Amniotic stem cell (primary cell): Measurements from ENCODE around the gene FOXN3.
A peak's percentile ranks its signal among the peaks of the same experiment; 100 is the strongest.

Experiments
- DNase-seq: peaks from one replicate; lab custom pipeline; 2025; lab: John Stamatoyannopoulos, UW

FOXN3 gene

GRCh38 chr14:89430391-89431236 is 13.6 kb upstream of the FOXN3 start:
- DNase-seq: no peak

GRCh38 chr14:89429199-89430181 is 12.5 kb upstream of the FOXN3 start:
- DNase-seq: no peak

- DNase-seq: no peak
Observed at GRCh38 chr14:89428546-89429198, 11.6 kb upstream of the FOXN3 start.

GRCh38 chr14:89428173-89428523 is 11.1 kb upstream of the FOXN3 start:
- DNase-seq: no peak

GRCh38 chr14:89427426-89428172 is 10.6 kb upstream of the FOXN3 start:
- DNase-seq: no peak

GRCh38 chr14:89425931-89426330 is 8.9 kb upstream of the FOXN3 start:
- DNase-seq: peak; percentile 63

GRCh38 chr14:89424241-89424640 is 7.2 kb upstream of the FOXN3 start:
- no peak for DNase-seq

GRCh38 chr14:89422952-89423345 is 5.9 kb upstream of the FOXN3 start:
- no peak for DNase-seq

GRCh38 chr14:89422181-89422951 is 5.3 kb upstream of the FOXN3 start:
- no peak for DNase-seq

- no peak for DNase-seq
Observed at GRCh38 chr14:89420502-89420901, 3.5 kb upstream of the FOXN3 start.

GRCh38 chr14:89419973-89420482 is 3.0 kb upstream of the FOXN3 start:
- no peak for DNase-seq

GRCh38 chr14:89418976-89419375 is 1.9 kb upstream of the FOXN3 start:
- no peak for DNase-seq

GRCh38 chr14:89418452-89418851 is 1.4 kb upstream of the FOXN3 start:
- DNase-seq: no peak

GRCh38 chr14:89417465-89418225 is 612 bp upstream of the FOXN3 start:
- DNase-seq: peak; percentile 23

GRCh38 chr14:89416002-89416995 is 734 bp downstream of the FOXN3 start:
- DNase-seq: peak; percentile 64

- DNase-seq: no peak
Observed at GRCh38 chr14:89415159-89415558, 1.9 kb downstream of the FOXN3 start.

GRCh38 chr14:89411976-89412375 is 5.1 kb downstream of the FOXN3 start:
- no peak for DNase-seq

- DNase-seq: no peak
Observed at GRCh38 chr14:89409961-89410360, 7.1 kb downstream of the FOXN3 start.
